Fibroblast of villous mesenchyme (primary cell): Measurements from ENCODE around the gene OR2AG2. TPM values are rescaled to one million over a fixed set of nuclear protein-coding genes. Genes with fewer than 3 reads are reported as not detected.

Experiments used
- DNase-seq: peaks from one replicate; pipeline ENCODE4 v3.0.0-alpha.2; 2010; ENCODE audit warnings: low read depth
- H3K4me3 ChIP-seq: 2 replicates; pipeline ENCODE4 v1.5.1; 2011; ENCODE audit warnings: low read depth, mild to moderate bottlenecking, low read length
- CTCF ChIP-seq: IDR thresholded peaks from 2 replicates; pipeline ENCODE4 v1.5.1; 2012; ENCODE audit warnings: low read depth, mild to moderate bottlenecking, low read length; ENCODE audit not compliant: insufficient read depth
- total RNA-seq: library from RNA; depleted of rRNA; stranded (reverse); fragments of >200 nt; gene quantifications from 2 replicates; pipeline ENCODE4 v1.2.3, GENCODE V29; 2012

OR2AG2 gene
- total RNA-seq, 1 donor, result under 0.01 TPM

- TF ChIP-seq CTCF, result no peak
- no peak overlapping the region for H3K4me3 ChIP-seq
- DNase-seq, result no peak
These were observed 22.9 kb upstream of the OR2AG2 start for GRCh38 chr11:6794639-6795038.

- H3K4me3 ChIP-seq, result no peak overlapping the region
- no peak for DNase-seq
- no peak for TF ChIP-seq CTCF
These were observed 18.8 kb upstream of the OR2AG2 start for GRCh38 chr11:6790546-6790945.

GRCh38 chr11:6782720-6783119 lies 10.9 kb upstream of the OR2AG2 start, which contains the start of gene OR2AG1:
Gene OR2AG1 (plus strand): TSS chr11:6783020. CDS start chr11:6785038, 2,018 bp downstream.
- no peak for DNase-seq
- no peak within 1 kb of the TSS for H3K4me3 ChIP-seq
- no peak for TF ChIP-seq CTCF

- TF ChIP-seq CTCF, result no peak
- no peak for DNase-seq
- no peak overlapping the region for H3K4me3 ChIP-seq
These were observed 9.1 kb upstream of the OR2AG2 start for GRCh38 chr11:6780829-6781228.

- no peak for TF ChIP-seq CTCF
- H3K4me3 ChIP-seq, result no peak overlapping the region
- no peak for DNase-seq
These were observed 6.7 kb upstream of the OR2AG2 start for GRCh38 chr11:6778518-6778917.

GRCh38 chr11:6757373-6757967 lies 14.3 kb downstream of the OR2AG2 start:
- peak; percentile 70 for TF ChIP-seq CTCF
- no peak overlapping the region for H3K4me3 ChIP-seq
- peak; percentile 63 for DNase-seq

- TF ChIP-seq CTCF, result no peak
- H3K4me3 ChIP-seq, result no peak overlapping the region
- DNase-seq, result no peak
These were observed 15.8 kb downstream of the OR2AG2 start for GRCh38 chr11:6755953-6756347.
